Measurements from ENCODE around the gene KNL1. TPM values are rescaled to one million over a fixed set of nuclear protein-coding genes. Genes with fewer than 3 reads are reported as not detected.

Gene KNL1
- total and polyA plus RNA-seq, 4 donors = 0.45 to 5.4 (median 0.74) TPM

DNA sequence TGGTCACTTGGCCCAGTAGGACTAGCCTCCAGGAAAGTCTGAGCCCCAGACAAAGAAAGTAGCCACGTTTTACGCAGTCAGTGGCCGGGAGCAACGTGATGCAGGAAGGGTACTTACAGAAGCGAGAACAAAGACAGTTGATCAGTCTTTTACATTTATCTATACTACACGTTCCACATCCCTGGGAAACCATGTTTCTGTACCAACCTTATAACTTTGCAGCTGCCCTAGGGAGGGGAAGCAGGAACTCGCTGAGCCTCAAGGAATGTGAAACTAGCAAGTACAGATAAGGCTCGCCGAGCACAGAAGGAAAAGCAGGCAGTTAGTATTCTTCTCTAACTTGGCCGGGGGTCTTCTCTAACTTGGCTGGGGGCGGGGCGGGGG is 3.4 kb upstream of the KNL1 start:
- TF ChIP-seq, protein P1, sequence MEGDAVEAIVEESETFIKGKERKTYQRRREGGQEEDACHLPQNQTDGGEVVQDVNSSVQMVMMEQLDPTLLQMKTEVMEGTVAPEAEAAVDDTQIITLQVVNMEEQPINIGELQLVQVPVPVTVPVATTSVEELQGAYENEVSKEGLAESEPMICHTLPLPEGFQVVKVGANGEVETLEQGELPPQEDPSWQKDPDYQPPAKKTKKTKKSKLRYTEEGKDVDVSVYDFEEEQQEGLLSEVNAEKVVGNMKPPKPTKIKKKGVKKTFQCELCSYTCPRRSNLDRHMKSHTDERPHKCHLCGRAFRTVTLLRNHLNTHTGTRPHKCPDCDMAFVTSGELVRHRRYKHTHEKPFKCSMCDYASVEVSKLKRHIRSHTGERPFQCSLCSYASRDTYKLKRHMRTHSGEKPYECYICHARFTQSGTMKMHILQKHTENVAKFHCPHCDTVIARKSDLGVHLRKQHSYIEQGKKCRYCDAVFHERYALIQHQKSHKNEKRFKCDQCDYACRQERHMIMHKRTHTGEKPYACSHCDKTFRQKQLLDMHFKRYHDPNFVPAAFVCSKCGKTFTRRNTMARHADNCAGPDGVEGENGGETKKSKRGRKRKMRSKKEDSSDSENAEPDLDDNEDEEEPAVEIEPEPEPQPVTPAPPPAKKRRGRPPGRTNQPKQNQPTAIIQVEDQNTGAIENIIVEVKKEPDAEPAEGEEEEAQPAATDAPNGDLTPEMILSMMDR (IDR thresholded peaks at IDR 0.05; ENCODE audit: control extremely low read depth, extremely low read depth) = no peak
- peak in 2 of 3 donors; percentile 51 to 59 for DNase-seq
- H3K4me3 ChIP-seq = no peak overlapping the region
- H3K4me1 ChIP-seq (ENCODE audit: control insufficient read depth in 5 of 5, insufficient read depth in 5 of 5, low read length in 5 of 5) = peaks cover 0 to 5% (median 3%) of the 10 kb centered on the region in 5 donors
- H3K9me3 ChIP-seq (ENCODE audit: control insufficient read depth in 4 of 4, insufficient read depth in 3 of 4, low read length in 3 of 4) = no peaks in the 10 kb centered on the region
- no peak overlapping the region for H3K27ac ChIP-seq (ENCODE audit: low read depth in 1 of 2, low read length in 1 of 2)
- H3K27me3 ChIP-seq (ENCODE audit: control insufficient read depth in 3 of 3, insufficient read depth in 3 of 3, low read length in 2 of 3) = peaks cover 0 to 2% (median 0%) of the 10 kb centered on the region in 3 donors
- H3K36me3 ChIP-seq (ENCODE audit: control insufficient read depth in 4 of 4, insufficient read depth in 4 of 4, low read length in 4 of 4) = no peaks in the 10 kb centered on the region
- ATAC-seq (ENCODE audit: insufficient read depth, low FRiP score) = no peak
- peak overlapping the region in 1 of 2 donors; percentile 49 for H3K9ac ChIP-seq (ENCODE audit: insufficient read depth in 1 of 2, low read length in 2 of 2)
- WGBS, 2 donors = 56 to 65% methylated on average over 12 of the region's 12 CpGs

DNA sequence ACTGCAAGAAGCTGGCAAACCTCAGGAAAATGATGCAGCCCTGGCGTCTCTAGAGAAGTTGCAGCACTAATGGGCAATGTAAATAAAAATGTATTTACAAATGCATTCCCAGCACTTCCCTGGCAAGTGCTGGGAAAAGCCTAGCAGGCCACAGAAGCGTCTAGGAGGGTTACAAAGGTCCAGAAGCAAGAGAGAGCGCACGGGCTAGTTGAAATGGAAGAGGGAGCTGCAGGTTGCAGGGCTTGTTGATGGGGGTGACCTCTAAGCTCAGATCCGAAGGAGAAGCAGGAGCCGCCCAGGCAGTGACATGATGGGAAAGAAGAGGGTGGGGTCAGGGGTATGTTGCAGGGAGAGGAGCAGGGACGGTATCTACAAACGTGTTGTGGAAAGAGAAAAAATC is 2.7 kb upstream of the KNL1 start:
- no peak overlapping the region for H3K4me3 ChIP-seq
- peaks cover 0 to 8% (median 3%) of the 10 kb centered on the region in 5 donors for H3K4me1 ChIP-seq (ENCODE audit: control insufficient read depth in 5 of 5, insufficient read depth in 5 of 5, low read length in 5 of 5)
- 72 to 80% methylated on average over 8 of the region's 8 CpGs for WGBS, 2 donors
- TF ChIP-seq, protein P1 (IDR thresholded peaks at IDR 0.05; ENCODE audit: control extremely low read depth, extremely low read depth) = no peak
- no peak overlapping the region for H3K27ac ChIP-seq (ENCODE audit: low read depth in 1 of 2, low read length in 1 of 2)
- peaks cover 0 to 2% (median 0%) of the 10 kb centered on the region in 3 donors for H3K27me3 ChIP-seq (ENCODE audit: control insufficient read depth in 3 of 3, insufficient read depth in 3 of 3, low read length in 2 of 3)
- H3K9ac ChIP-seq (ENCODE audit: insufficient read depth in 1 of 2, low read length in 2 of 2) = no peak overlapping the region
- ATAC-seq (ENCODE audit: insufficient read depth, low FRiP score) (no peak), DNase-seq (peak in 1 of 3 donors; percentile 26)
- no peaks in the 10 kb centered on the region for H3K36me3 ChIP-seq (ENCODE audit: control insufficient read depth in 4 of 4, insufficient read depth in 4 of 4, low read length in 4 of 4)
- no peaks in the 10 kb centered on the region for H3K9me3 ChIP-seq (ENCODE audit: control insufficient read depth in 4 of 4, insufficient read depth in 3 of 4, low read length in 3 of 4)

DNA sequence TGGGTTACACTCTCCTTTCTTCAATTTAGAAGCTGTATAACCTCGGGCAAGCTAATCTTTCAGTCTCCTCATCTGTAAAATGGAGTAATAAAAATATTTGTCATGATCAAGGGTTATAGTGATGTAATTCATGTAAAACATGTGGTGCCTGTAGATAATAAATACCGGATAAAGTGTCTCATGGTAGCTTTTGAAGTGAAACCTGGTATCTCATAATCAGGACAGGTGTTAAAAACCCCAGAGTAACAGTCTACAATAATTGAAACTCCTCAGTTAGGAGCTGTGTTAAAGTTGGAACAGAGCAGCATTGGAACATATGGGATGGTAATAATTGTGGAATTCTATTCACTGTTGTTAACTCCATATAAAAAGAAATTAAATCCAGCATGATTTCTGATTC is 884 bp upstream of the KNL1 start:
- peaks cover 0 to 8% (median 3%) of the 10 kb centered on the region in 5 donors for H3K4me1 ChIP-seq (ENCODE audit: control insufficient read depth in 5 of 5, insufficient read depth in 5 of 5, low read length in 5 of 5)
- H3K4me3 ChIP-seq = no peak overlapping the region
- H3K9me3 ChIP-seq (ENCODE audit: control insufficient read depth in 4 of 4, insufficient read depth in 3 of 4, low read length in 3 of 4) = no peaks in the 10 kb centered on the region
- TF ChIP-seq, protein P1 (IDR thresholded peaks at IDR 0.05; ENCODE audit: control extremely low read depth, extremely low read depth) = no peak
- H3K27ac ChIP-seq (ENCODE audit: low read depth in 1 of 2, low read length in 1 of 2) = no peak overlapping the region
- peaks cover 0 to 2% (median 0%) of the 10 kb centered on the region in 3 donors for H3K27me3 ChIP-seq (ENCODE audit: control insufficient read depth in 3 of 3, insufficient read depth in 3 of 3, low read length in 2 of 3)
- H3K36me3 ChIP-seq (ENCODE audit: control insufficient read depth in 4 of 4, insufficient read depth in 4 of 4, low read length in 4 of 4) = no peaks in the 10 kb centered on the region
- no peak overlapping the region for H3K9ac ChIP-seq (ENCODE audit: insufficient read depth in 1 of 2, low read length in 2 of 2)
- WGBS, 2 donors = 80 to 83% methylated on average over 2 of the region's 2 CpGs
- no peak for ATAC-seq (ENCODE audit: insufficient read depth, low FRiP score)
- no peak for DNase-seq

DNA sequence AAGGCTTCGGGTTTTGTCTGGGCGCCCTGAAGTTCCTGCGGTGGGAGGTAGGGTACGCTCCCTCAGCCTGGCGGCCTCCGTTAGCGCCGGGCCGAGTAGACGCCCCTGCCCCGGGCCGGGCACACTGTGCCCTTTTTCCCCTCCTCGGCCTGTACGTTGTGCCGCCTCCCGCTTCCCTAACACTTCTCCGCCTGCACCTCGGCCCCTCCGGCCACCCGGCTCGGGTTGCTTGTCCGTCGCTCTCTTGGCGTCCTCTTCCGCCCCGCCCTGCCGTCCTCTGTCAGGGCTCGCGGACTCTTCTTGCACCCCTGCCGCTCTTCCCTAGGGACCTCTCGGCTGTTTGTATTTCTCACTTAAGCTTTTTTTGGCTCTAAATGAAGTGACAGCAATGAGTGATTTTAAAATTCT is 384 bp downstream of the KNL1 start:
- peak in 2 of 3 donors; percentile 73 to 78 for DNase-seq
- no peaks in the 10 kb centered on the region for H3K9me3 ChIP-seq (ENCODE audit: control insufficient read depth in 4 of 4, insufficient read depth in 3 of 4, low read length in 3 of 4)
- peaks cover 0 to 8% (median 3%) of the 10 kb centered on the region in 5 donors for H3K4me1 ChIP-seq (ENCODE audit: control insufficient read depth in 5 of 5, insufficient read depth in 5 of 5, low read length in 5 of 5)
- 1% methylated on average over 31 of the region's 31 CpGs for WGBS, 2 donors
- H3K4me3 ChIP-seq = peak overlapping the region; percentile 42
- no peaks in the 10 kb centered on the region for H3K36me3 ChIP-seq (ENCODE audit: control insufficient read depth in 4 of 4, insufficient read depth in 4 of 4, low read length in 4 of 4)
- peak; percentile 44 for ATAC-seq (ENCODE audit: insufficient read depth, low FRiP score)
- H3K9ac ChIP-seq (ENCODE audit: insufficient read depth in 1 of 2, low read length in 2 of 2) = peak overlapping the region; percentile 74 to 100
- peaks cover 0 to 1% (median 0%) of the 10 kb centered on the region in 3 donors for H3K27me3 ChIP-seq (ENCODE audit: control insufficient read depth in 3 of 3, insufficient read depth in 3 of 3, low read length in 2 of 3)
- TF ChIP-seq, protein P1 (IDR thresholded peaks at IDR 0.05; ENCODE audit: control extremely low read depth, extremely low read depth) = no peak
- H3K27ac ChIP-seq (ENCODE audit: low read depth in 1 of 2, low read length in 1 of 2) = peak overlapping the region in 1 of 2 donors; percentile 83

Measured in lung (tissue), 12 donors.